Activated B cell treated with CpG ODN at 0.5 μM for 24 hours (primary cell): ENCODE measurements around the gene NKAIN1. TPM values are rescaled to one million over a fixed set of nuclear protein-coding genes. Genes with fewer than 3 reads are reported as not detected.

Experiments used
- ATAC-seq: fragments of 200-7000 bp; cut with Tn5 transposase; one replicate; pipeline ENCODE4 v1.10.0; 2021; ENCODE audit warnings: low read depth, mild to moderate bottlenecking, moderate library complexity
- CTCF ChIA-PET: fragments of 350-600 bp; sonication (Branson Sonifier 250); formaldehyde crosslinking; loops from one replicate; lab custom pipeline; 2021; ENCODE audit warnings: antibody characterized with exemption; lab: Charles Lee
- POLR2A ChIA-PET: fragments of 350-600 bp; sonication (Branson Sonifier 250); formaldehyde crosslinking; loops from one replicate; lab custom pipeline; 2021; ENCODE audit warnings: antibody characterized with exemption; lab: Charles Lee
- DNase-seq: peaks from one replicate; pipeline ENCODE4 v3.0.0; 2022
- H3K27ac Mint-ChIP-seq: one replicate; pipeline ENCODE4 v1.8.0; 2020; ENCODE audit warnings: mixed read lengths
- H3K27me3 Mint-ChIP-seq: one replicate; pipeline ENCODE4 v1.8.0; 2021; ENCODE audit warnings: mixed read lengths
- H3K36me3 Mint-ChIP-seq: one replicate; pipeline ENCODE4 v1.8.0; 2021; ENCODE audit warnings: low read depth, mixed read lengths
- H3K4me1 Mint-ChIP-seq: one replicate; pipeline ENCODE4 v1.8.0; 2021; ENCODE audit warnings: mixed read lengths
- H3K4me3 Mint-ChIP-seq: one replicate; pipeline ENCODE4 v1.8.0; 2020; ENCODE audit warnings: mild to moderate bottlenecking, mixed read lengths
- H3K9me3 Mint-ChIP-seq: one replicate; pipeline ENCODE4 v1.8.0; 2020; ENCODE audit warnings: mixed read lengths
- intact Hi-C: fragments of 100-400 bp; cut with micrococcal nuclease; formaldehyde crosslinking; loops from one replicate; pipeline ENCODE4 v1.15.1; 2024
- total RNA-seq: library from RNA; stranded (reverse); gene quantifications from 2 replicates; pipeline ENCODE4 v1.2.3, GENCODE V29; 2022
- TF ChIP-seq, protein P1 (sequence below): fragments of 200-600 bp; IDR thresholded peaks from one replicate; pipeline ENCODE4 v1.8.0; 2022; ENCODE audit warnings: antibody characterized with exemption, mild to moderate bottlenecking

Gene NKAIN1
- total RNA-seq, 1 donor from 2014 or later = not detected

DNA sequence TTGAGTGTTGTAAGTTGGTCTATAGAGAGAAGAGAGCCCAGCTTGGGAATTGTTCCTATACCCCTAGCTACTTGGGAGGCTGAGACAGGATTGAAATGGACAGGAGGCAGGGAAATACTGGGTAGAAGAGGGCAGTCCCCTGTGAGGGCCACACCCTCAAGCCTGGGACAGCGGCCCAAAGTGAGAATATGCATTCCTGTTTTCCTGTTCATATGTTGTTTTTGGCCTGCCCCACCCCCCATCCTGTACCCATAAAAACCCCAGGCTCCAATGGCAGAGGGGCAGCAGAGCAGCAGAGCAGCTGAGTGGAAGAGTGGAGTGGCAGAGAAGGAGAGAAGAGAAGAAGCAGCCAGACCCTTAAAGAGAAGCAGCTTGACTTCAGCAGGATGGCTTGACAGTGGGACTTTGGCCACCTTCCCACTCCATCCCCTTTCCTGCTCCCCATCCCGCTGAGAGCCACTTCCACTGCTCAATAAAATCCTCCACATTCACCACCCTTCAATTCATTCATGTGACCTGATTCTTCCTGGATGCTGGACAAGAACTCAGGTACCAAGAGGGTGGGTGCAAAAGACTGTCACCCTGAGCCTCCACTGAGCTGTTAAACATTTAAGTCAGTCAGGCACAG lies 103.6 kb downstream of the NKAIN1 start:
- intact Hi-C loops = no loop called here
- POLR2A ChIA-PET = no interaction called here
- Mint-ChIP-seq H3K4me3 (no peak overlapping the region), H3K27me3 (peaks cover 2% of the 10 kb centered on the region), H3K4me1 (no peaks in the 10 kb centered on the region), H3K36me3 (no peaks in the 10 kb centered on the region), H3K27ac (no peak overlapping the region), H3K9me3 (no peaks in the 10 kb centered on the region)
- TF ChIP-seq, protein P1, sequence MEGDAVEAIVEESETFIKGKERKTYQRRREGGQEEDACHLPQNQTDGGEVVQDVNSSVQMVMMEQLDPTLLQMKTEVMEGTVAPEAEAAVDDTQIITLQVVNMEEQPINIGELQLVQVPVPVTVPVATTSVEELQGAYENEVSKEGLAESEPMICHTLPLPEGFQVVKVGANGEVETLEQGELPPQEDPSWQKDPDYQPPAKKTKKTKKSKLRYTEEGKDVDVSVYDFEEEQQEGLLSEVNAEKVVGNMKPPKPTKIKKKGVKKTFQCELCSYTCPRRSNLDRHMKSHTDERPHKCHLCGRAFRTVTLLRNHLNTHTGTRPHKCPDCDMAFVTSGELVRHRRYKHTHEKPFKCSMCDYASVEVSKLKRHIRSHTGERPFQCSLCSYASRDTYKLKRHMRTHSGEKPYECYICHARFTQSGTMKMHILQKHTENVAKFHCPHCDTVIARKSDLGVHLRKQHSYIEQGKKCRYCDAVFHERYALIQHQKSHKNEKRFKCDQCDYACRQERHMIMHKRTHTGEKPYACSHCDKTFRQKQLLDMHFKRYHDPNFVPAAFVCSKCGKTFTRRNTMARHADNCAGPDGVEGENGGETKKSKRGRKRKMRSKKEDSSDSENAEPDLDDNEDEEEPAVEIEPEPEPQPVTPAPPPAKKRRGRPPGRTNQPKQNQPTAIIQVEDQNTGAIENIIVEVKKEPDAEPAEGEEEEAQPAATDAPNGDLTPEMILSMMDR = no peak
- ATAC-seq (no peak), DNase-seq (no peak)
- CTCF ChIA-PET = no interaction called here

DNA sequence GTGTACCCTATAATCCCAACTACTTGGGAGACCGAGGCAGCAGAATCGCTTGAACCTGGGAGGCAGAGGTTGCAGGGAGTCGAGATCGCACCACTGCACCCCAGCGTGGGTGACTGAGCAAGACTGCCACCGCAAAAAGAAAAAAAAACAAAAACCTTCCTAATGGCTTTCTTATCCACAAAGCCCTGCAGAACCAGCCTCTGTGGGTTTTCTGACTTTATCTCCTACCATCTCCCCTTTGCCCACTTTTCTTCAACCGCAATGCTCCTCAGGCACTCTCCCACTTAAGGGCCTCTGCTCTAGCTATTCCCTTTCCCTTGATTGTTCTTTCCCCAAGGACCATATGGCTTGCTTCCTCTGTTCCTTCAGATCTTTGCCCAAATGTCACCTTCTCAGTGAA lies 106.3 kb downstream of the NKAIN1 start:
- DNase-seq = no peak
- Mint-ChIP-seq H3K4me1 (no peaks in the 10 kb centered on the region), H3K27me3 (no peaks in the 10 kb centered on the region), H3K27ac (no peak overlapping the region), H3K36me3 (no peaks in the 10 kb centered on the region), H3K9me3 (no peaks in the 10 kb centered on the region), H3K4me3 (no peak overlapping the region)
- intact Hi-C loops = no loop called here
- POLR2A ChIA-PET = no interaction called here
- TF ChIP-seq, protein P1 = no peak
- ATAC-seq = no peak
- CTCF ChIA-PET = interaction anchor here (0.7 kb wide), 1 partner anchor 19 kb away, joined by 3 read pairs; no protein-coding TSS in a partner anchor

Other genes starting within 250 kb of the NKAIN1 start
- 132 and 137 TPM in 2 replicates for gene PUM1, start 174.2 kb downstream of the NKAIN1 start, total RNA-seq
- 83.2 and 85.1 TPM in 2 replicates for gene SNRNP40, start 56.9 kb upstream of the NKAIN1 start, total RNA-seq
- 19.5 and 19.9 TPM in 2 replicates for gene ZCCHC17, start 57.1 kb upstream of the NKAIN1 start, total RNA-seq
- gene FABP3, start 133.2 kb upstream of the NKAIN1 start, total RNA-seq = 0.49 TPM in 1 of 2 replicates, not detected in the other
- 0.11 and 0.17 TPM in 2 replicates for gene SERINC2, start 173.3 kb upstream of the NKAIN1 start, total RNA-seq